Neuronal stem cell (in vitro differentiated cells): ENCODE measurements around the gene NGLY1.

Source experiments
- DNase-seq: peaks from one replicate; pipeline ENCODE4 v3.0.0-alpha.2; 2013; ENCODE audit warnings: low spot score
- H2AFZ ChIP-seq: one replicate; pipeline ENCODE4 v1.6.1; 2013; ENCODE audit warnings: mild to moderate bottlenecking, low read length, inconsistent platforms
- H2AK5ac ChIP-seq: 2 replicates; pipeline ENCODE4 v1.6.1; 2013; ENCODE audit warnings: low read depth, mild to moderate bottlenecking, inconsistent platforms, low read length, moderate library complexity, mixed read lengths
- H2BK120ac ChIP-seq: 2 replicates; pipeline ENCODE4 v1.6.1; 2013; ENCODE audit warnings: low read depth, mild to moderate bottlenecking, inconsistent platforms, low read length, moderate library complexity, mixed read lengths
- H2BK12ac ChIP-seq: one replicate; pipeline ENCODE4 v1.6.1; 2013; ENCODE audit warnings: low read length, inconsistent platforms
- H2BK15ac ChIP-seq: 2 replicates; pipeline ENCODE4 v1.6.1; 2013; ENCODE audit warnings: mild to moderate bottlenecking, low read length, inconsistent platforms, mixed read lengths
- H2BK5ac ChIP-seq: one replicate; pipeline ENCODE4 v1.6.1; 2013; ENCODE audit warnings: inconsistent platforms, mild to moderate bottlenecking, low read length, moderate library complexity
- H3K14ac ChIP-seq: one replicate; pipeline ENCODE4 v1.6.1; 2013; ENCODE audit warnings: low read length, inconsistent platforms
- H3K18ac ChIP-seq: 2 replicates; pipeline ENCODE4 v1.6.1; 2013; ENCODE audit warnings: low read length, inconsistent platforms
- H3K23ac ChIP-seq: 2 replicates; pipeline ENCODE4 v1.6.1; 2013; ENCODE audit warnings: low read depth, mild to moderate bottlenecking, mixed read lengths, low read length, inconsistent platforms; ENCODE audit not compliant: poor library complexity
- H3K27ac ChIP-seq: replicated peaks from 3 replicates; pipeline ENCODE4 v1.5.1; 2013; ENCODE audit warnings: low read length, inconsistent platforms
- H3K27me3 ChIP-seq, 3 experiments: 2 replicates each; pipeline ENCODE4 v1.6.1; 2013; ENCODE audit warnings: low read length in 3 of 3, mild to moderate bottlenecking in 2 of 3, inconsistent platforms in 1 of 3, low read depth in 1 of 3, mixed read lengths in 1 of 3, moderate library complexity in 1 of 3; ENCODE audit not compliant: control insufficient read depth in 3 of 3, insufficient read depth in 3 of 3
- H3K36me3 ChIP-seq, 2 donors: replicated peaks in 1 of 2; 2 replicates each; pipeline ENCODE4 v1.6.1; 2013; ENCODE audit warnings: low read length in 2 of 2; ENCODE audit not compliant: control insufficient read depth in 2 of 2, insufficient read depth in 2 of 2
- H3K4ac ChIP-seq: 2 replicates; pipeline ENCODE4 v1.6.1; 2013; ENCODE audit warnings: inconsistent platforms, mild to moderate bottlenecking, low read length, moderate library complexity
- H3K4me1 ChIP-seq, 2 donors: 1 replicate in 1 of 2; 2 replicates in 1 of 2; pipeline ENCODE4 v1.6.1; 2013; ENCODE audit warnings: low read length in 2 of 2, low read depth in 1 of 2; ENCODE audit not compliant: control insufficient read depth in 2 of 2, insufficient read depth in 1 of 2
- H3K4me2 ChIP-seq: one replicate; pipeline ENCODE4 v1.6.1; 2013; ENCODE audit warnings: mild to moderate bottlenecking, low read length, inconsistent platforms; ENCODE audit not compliant: insufficient read depth, poor library complexity, severe bottlenecking
- H3K4me3 ChIP-seq, 2 donors: 2 replicates each; pipeline ENCODE4 v1.5.1; 2013; ENCODE audit warnings: low read length in 2 of 2, mild to moderate bottlenecking in 2 of 2, inconsistent platforms in 1 of 2, moderate library complexity in 1 of 2
- H3K79me1 ChIP-seq: one replicate; pipeline ENCODE4 v1.6.1; 2013; ENCODE audit warnings: low read depth, mild to moderate bottlenecking, inconsistent platforms, low read length, moderate library complexity
- H3K9ac ChIP-seq: one replicate; pipeline ENCODE4 v1.6.1; 2013; ENCODE audit warnings: mild to moderate bottlenecking, low read depth, low read length, inconsistent platforms; ENCODE audit not compliant: poor library complexity
- H3K9me3 ChIP-seq, 2 donors: replicated peaks in 1 of 2; 2 replicates each; pipeline versions ENCODE3 to v1.6.1; 2013; ENCODE audit warnings: low read length in 2 of 2, mild to moderate bottlenecking in 2 of 2, inconsistent platforms in 1 of 2, low read depth in 1 of 2, mixed read lengths in 1 of 2, moderate library complexity in 1 of 2; ENCODE audit not compliant: control insufficient read depth in 2 of 2, insufficient read depth in 1 of 2
- H4K8ac ChIP-seq: one replicate; pipeline ENCODE4 v1.6.1; 2013; ENCODE audit warnings: low read depth, mild to moderate bottlenecking, inconsistent platforms, low read length, moderate library complexity
- H4K91ac ChIP-seq: one replicate; pipeline ENCODE4 v1.6.1; 2013; ENCODE audit warnings: low read length, low read depth, mild to moderate bottlenecking, inconsistent platforms; ENCODE audit not compliant: poor library complexity
- WGBS, 2 donors: extraction: QIAGEN DNeasy Blood & Tissue Kit; methylation state at CpG; one replicate each; pipeline ENCODE4 v1.1.7; 2013; ENCODE audit warnings: missing lambda C conversion rate in 2 of 2, mixed read lengths in 1 of 2; ENCODE audit not compliant: insufficient read length in 2 of 2, insufficient replicate concordance in 1 of 2; ENCODE audit errors: extremely low coverage in 2 of 2; 5-methylcytosine and 5-hydroxymethylcytosine counted together

The NGLY1 gene

GRCh38 chr3:25686766-25687165 lies 96.5 kb downstream of the NGLY1 start:
- Histone ChIP-seq H2AK5ac (no peak overlapping the region), H2BK5ac (no peak overlapping the region), H3K27me3 (peaks cover 0 to 13% (median 0%) of the 10 kb centered on the region in 3 experiments), H2BK12ac (no peak overlapping the region), H3K9me3 (no peaks in the 10 kb centered on the region), H4K8ac (no peak overlapping the region), H2BK15ac (no peak overlapping the region), H3K4ac (no peak overlapping the region), H3K4me1 (peaks cover 0 to 2% of the 10 kb centered on the region in 2 donors), H3K4me2 (no peak overlapping the region), H4K91ac (no peak overlapping the region), H2BK120ac (peak overlapping the region; percentile 72), H3K18ac (peak overlapping the region; percentile 71), H3K14ac (peak overlapping the region; percentile 56), H3K79me1 (no peaks in the 10 kb centered on the region), H3K27ac (no peak overlapping the region), H3K9ac (peak overlapping the region; percentile 60), H2AFZ (no peak overlapping the region), H3K23ac (peak overlapping the region; percentile 65), H3K36me3 (no peaks in the 10 kb centered on the region), H3K4me3 (peak overlapping the region in 1 of 2 donors; percentile 18)
- no CpG with 5 or more reads among the region's 23 CpGs for WGBS, 2 donors
- no peak for DNase-seq

- Histone ChIP-seq H2BK120ac (no peak overlapping the region), H2BK12ac (no peak overlapping the region), H3K79me1 (no peaks in the 10 kb centered on the region), H3K27ac (no peak overlapping the region), H3K18ac (no peak overlapping the region), H3K36me3 (no peaks in the 10 kb centered on the region), H3K4me3 (no peak overlapping the region), H3K4ac (no peak overlapping the region), H3K9ac (no peak overlapping the region), H2BK15ac (no peak overlapping the region), H4K8ac (no peak overlapping the region), H3K14ac (no peak overlapping the region), H2AFZ (no peak overlapping the region), H2BK5ac (no peak overlapping the region), H3K4me2 (no peak overlapping the region), H4K91ac (no peak overlapping the region), H3K9me3 (no peaks in the 10 kb centered on the region), H3K27me3 (peaks cover 0 to 3% (median 0%) of the 10 kb centered on the region in 3 experiments), H3K23ac (no peak overlapping the region), H2AK5ac (no peak overlapping the region), H3K4me1 (peaks cover 0 to 7% of the 10 kb centered on the region in 2 donors)
- WGBS, 2 donors = no CpG with 5 or more reads among the region's 2 CpGs
- DNase-seq = no peak
Measured at GRCh38 chr3:25683882-25684281, 99.4 kb downstream of the NGLY1 start.

- H2AK5ac ChIP-seq = no peak overlapping the region
- no peak overlapping the region for H3K4me2 ChIP-seq
- H3K9ac ChIP-seq = no peak overlapping the region
- no peaks in the 10 kb centered on the region for H3K36me3 ChIP-seq
- H3K9me3 ChIP-seq = no peaks in the 10 kb centered on the region
- no peak overlapping the region for H4K8ac ChIP-seq
- H3K4me3 ChIP-seq = no peak overlapping the region
- no peak overlapping the region for H3K27ac ChIP-seq
- no peak overlapping the region for H4K91ac ChIP-seq
- H2BK120ac ChIP-seq = no peak overlapping the region
- no peak for DNase-seq
- H3K79me1 ChIP-seq = no peaks in the 10 kb centered on the region
- peaks cover 0 to 3% (median 0%) of the 10 kb centered on the region in 3 experiments for H3K27me3 ChIP-seq
- no peak overlapping the region for H2BK15ac ChIP-seq
- no peak overlapping the region for H3K18ac ChIP-seq
- H3K4me1 ChIP-seq = peaks cover 0 to 9% of the 10 kb centered on the region in 2 donors
- WGBS, 2 donors = no CpG with 5 or more reads among the region's 1 CpG
- H3K4ac ChIP-seq = no peak overlapping the region
- H3K23ac ChIP-seq = no peak overlapping the region
- no peak overlapping the region for H2BK12ac ChIP-seq
- H2BK5ac ChIP-seq = no peak overlapping the region
- H2AFZ ChIP-seq = no peak overlapping the region
- H3K14ac ChIP-seq = no peak overlapping the region
Measured at GRCh38 chr3:25683410-25683809, 99.8 kb downstream of the NGLY1 start.

- Histone ChIP-seq H2AK5ac (no peak overlapping the region), H4K8ac (no peak overlapping the region), H3K27ac (no peak overlapping the region), H2BK12ac (no peak overlapping the region), H2AFZ (no peak overlapping the region), H2BK120ac (no peak overlapping the region), H3K36me3 (no peaks in the 10 kb centered on the region), H3K27me3 (no peaks in the 10 kb centered on the region), H4K91ac (no peak overlapping the region), H2BK5ac (no peak overlapping the region), H3K23ac (no peak overlapping the region), H3K9ac (no peak overlapping the region), H3K18ac (no peak overlapping the region), H3K79me1 (no peaks in the 10 kb centered on the region), H3K14ac (no peak overlapping the region), H3K4me1 (peaks cover 0 to 9% of the 10 kb centered on the region in 2 donors), H3K9me3 (no peaks in the 10 kb centered on the region), H3K4me2 (no peak overlapping the region), H3K4me3 (no peak overlapping the region), H2BK15ac (no peak overlapping the region), H3K4ac (no peak overlapping the region)
- no CpG with 5 or more reads among the region's 6 CpGs for WGBS, 2 donors
- no peak for DNase-seq
Measured at GRCh38 chr3:25679642-25680302, 103.5 kb downstream of the NGLY1 start.
